K562 (cell line): ENCODE results near the gene PGS1. TPM values are rescaled to one million over a fixed set of nuclear protein-coding genes. Genes with fewer than 3 reads are reported as not detected.

Experiments used
- ATAC-seq: fragments of 200-7000 bp; cut with Tn5 transposase; 3 replicates; pipeline ENCODE4 v1.9.1; 2020; ENCODE audit warnings: moderate library complexity
- Bru-seq: library from RNA; stranded (reverse); fragments of 400-500 nt; gene quantifications from one replicate; lab custom pipeline; 2021; lab: Mats Ljungman, UMichigan
- BruChase-seq, 2 experiments: library from RNA; stranded (reverse); fragments of 400-500 nt; gene quantifications; one replicate each; lab custom pipeline; 2021; lab: Mats Ljungman, UMichigan
- BruUV-seq: library from RNA; stranded (reverse); fragments of 400-500 nt; replicated peaks from 2 replicates; lab custom pipeline; 2021; lab: Mats Ljungman, UMichigan
- CTCF ChIA-PET: fragments of 300-600 bp; formaldehyde crosslinking; extraction: SDS; loops from one replicate; lab custom pipeline; 2021; ENCODE audit warnings: low intra/inter-chr PET ratio; lab: Yijun Ruan, JAX
- POLR2A ChIA-PET: fragments of 300-600, 350-650 bp; sonication (Branson Sonifier 250); formaldehyde crosslinking; extraction: SDS; loops from one replicate; lab custom pipeline; 2021; ENCODE audit warnings: antibody characterized with exemption, inconsistent platforms; lab: Yijun Ruan, JAX
- DNase-seq, 4 experiments: peaks; one replicate each; pipeline versions ENCODE4 v3.0.0 to v3.0.0-alpha.2; 2011 to 2018; ENCODE audit warnings: low spot score in 3 of 4, mixed read lengths in 3 of 4; ENCODE audit errors: extremely low read depth in 1 of 4
- FAIRE-seq: peaks from 2 replicates; lab custom pipeline; 2011; peaks lifted over from hg19 to GRCh38; lab: Jason Lieb, UNC
- H2AFZ ChIP-seq: 2 replicates; pipeline ENCODE4 v1.6.0; 2011; ENCODE audit warnings: low read depth, low read length, control low read depth, inconsistent platforms
- H3K27ac ChIP-seq: fragments of 200-600 bp; 3 replicates; pipeline ENCODE4 v1.8.0; 2011; ENCODE audit warnings: low read depth, mild to moderate bottlenecking, control low read depth, inconsistent platforms, low read length, moderate library complexity, mixed read lengths; ENCODE audit errors: extremely low read depth
- H3K27me3 ChIP-seq, 2 experiments: fragments of 300-600 bp in 1 of 2; 2 replicates in 1 of 2; 3 replicates in 1 of 2; pipeline versions ENCODE4 v1.6.0 to v1.8.0; 2011; ENCODE audit warnings: inconsistent platforms in 2 of 2, low read length in 2 of 2, mild to moderate bottlenecking in 1 of 2, mixed read lengths in 1 of 2, moderate library complexity in 1 of 2; ENCODE audit not compliant: control insufficient read depth in 2 of 2, insufficient read depth in 2 of 2
- H3K36me3 ChIP-seq: fragments of 300-600 bp; 3 replicates; pipeline ENCODE4 v1.8.0; 2011; ENCODE audit warnings: mild to moderate bottlenecking, low read length, inconsistent platforms; ENCODE audit not compliant: control insufficient read depth, insufficient read depth
- H3K4me1 ChIP-seq, 2 experiments: fragments of 200-600 bp in 1 of 2; replicated peaks in 1 of 2; 2 replicates in 1 of 2; 3 replicates in 1 of 2; pipeline versions ENCODE4 v1.5.1 to v1.8.0; 2011; ENCODE audit warnings: inconsistent platforms in 2 of 2, low read length in 2 of 2, mild to moderate bottlenecking in 1 of 2, mixed read lengths in 1 of 2, moderate library complexity in 1 of 2; ENCODE audit not compliant: control insufficient read depth in 2 of 2, insufficient read depth in 2 of 2
- H3K4me2 ChIP-seq: 2 replicates; pipeline ENCODE4 v1.6.1; 2011; ENCODE audit warnings: low read length, control low read depth, inconsistent platforms, mixed read lengths; ENCODE audit not compliant: insufficient read depth
- H3K4me3 ChIP-seq: fragments of 200-600 bp; sonication (generic), shearing (Covaris generic); 2 replicates; pipeline ENCODE4 v1.5.1; 2016; ENCODE audit warnings: control low read depth, inconsistent platforms
- H3K79me2 ChIP-seq: fragments of 200-600 bp; 3 replicates; pipeline ENCODE4 v1.8.0; 2011; ENCODE audit warnings: low read length, inconsistent platforms; ENCODE audit not compliant: control insufficient read depth, insufficient read depth
- H3K9ac ChIP-seq, 2 experiments: 2 replicates each; pipeline versions ENCODE4 v1.6.0 to v1.6.1; 2011; ENCODE audit warnings: low read depth in 2 of 2, low read length in 2 of 2, control low read depth in 1 of 2, inconsistent platforms in 1 of 2, mild to moderate bottlenecking in 1 of 2, mixed read lengths in 1 of 2; ENCODE audit not compliant: insufficient read depth in 1 of 2
- H3K9me1 ChIP-seq: one replicate; pipeline ENCODE4 v1.6.0; 2011; ENCODE audit warnings: inconsistent platforms, mild to moderate bottlenecking, low read length, moderate library complexity; ENCODE audit not compliant: control insufficient read depth, insufficient read depth
- H3K9me3 ChIP-seq: replicated peaks from 2 replicates; pipeline ENCODE4 v1.5.1; 2011; ENCODE audit warnings: low read depth, low read length, inconsistent platforms; ENCODE audit not compliant: control insufficient read depth, insufficient read depth
- H4K20me1 ChIP-seq: replicated peaks from 2 replicates; pipeline ENCODE4 v1.6.1; 2011; ENCODE audit warnings: low read length, inconsistent platforms, mixed read lengths; ENCODE audit not compliant: control insufficient read depth, insufficient read depth
- C11orf30 ChIP-seq: fragments of 450-650 bp; IDR thresholded peaks from 2 replicates; pipeline ENCODE4 v1.6.1; 2016; ENCODE audit warnings: low read depth, mild to moderate bottlenecking
- E2F3 ChIP-seq: fragments of 250-450 bp; sonication (Bioruptor Pico); IDR thresholded peaks from 2 replicates; pipeline ENCODE4 v1.4.0; 2020; ENCODE audit warnings: mild to moderate bottlenecking
- HDGF ChIP-seq: fragments of 450-650 bp; IDR thresholded peaks from 2 replicates; pipeline ENCODE4 v1.6.1; 2016
- PHB2 ChIP-seq: fragments of 450-650 bp; IDR thresholded peaks from 2 replicates; pipeline ENCODE4 v1.6.1; 2017; ENCODE audit warnings: low read depth
- TBP ChIP-seq: optimal IDR thresholded peaks from 2 replicates; pipeline ENCODE3; 2011; ENCODE audit warnings: low read depth, low read length, improper control_type of control experiment
- XRCC5 ChIP-seq: fragments of 200-400 bp; formaldehyde crosslinking; IDR thresholded peaks from 2 replicates; pipeline ENCODE4 v1.6.1; 2017; ENCODE audit warnings: low read depth, mild to moderate bottlenecking, low read length
- ZNF232 ChIP-seq: sonication (generic); formaldehyde crosslinking; IDR thresholded peaks from 2 replicates; pipeline ENCODE4 v1.8.0; 2022; ENCODE audit warnings: mild to moderate bottlenecking, missing genetic modification reagents
- WGBS: fragments of 100-300 bp; shearing (Covaris generic); methylation state at CpG from one replicate; pipeline ENCODE4 v1.1.6; 2016; ENCODE audit warnings: low coverage, mixed read lengths; ENCODE audit not compliant: insufficient coverage; ENCODE audit errors: missing lambda C conversion rate; 5-methylcytosine and 5-hydroxymethylcytosine counted together
- in situ Hi-C: fragments of 300-500 bp; cut with MboI; formaldehyde crosslinking; loops from 4 replicates; pipeline ENCODE4 v1.15.0; 2018; ENCODE audit warnings: inconsistent platforms, mixed read lengths
- intact Hi-C: fragments of 100-400 bp; cut with micrococcal nuclease; formaldehyde crosslinking; loops from 2 replicates; pipeline ENCODE4 v1.14.2; 2022
- long read RNA-seq, 3 experiments: library from polyadenylated mRNA in 2 of 3; library from RNA in 1 of 3; unstranded in 2 of 3; stranded (forward) in 1 of 3; transcript quantifications; one replicate each; pipeline ENCODE4 v2.0.0, GENCODE V29; 2019 to 2022
- polyA minus RNA-seq, 3 experiments: library from RNA; depleted of rRNA, polyadenylated mRNA; stranded (reverse); fragments of >200 nt; gene quantifications; 2 replicates each; pipeline ENCODE4 v1.2.3, GENCODE V29; 2011
- polyA plus RNA-seq, 8 experiments: library from polyadenylated mRNA; depleted of rRNA in 4 of 8; stranded (reverse) in 5 of 8; unstranded in 3 of 8; fragments of >200 nt; fragmentation: Nextera tagmentation in 2 of 8; fragmentation: Illumina TruSeq in 1 of 8; extraction: Ambion mirVana in 2 of 8; extraction: Trizol in 1 of 8; gene quantifications; 2 replicates each; pipeline versions ENCODE4 v1.2.1 to v1.2.3, GENCODE V29; 2011 to 2014; ENCODE audit warnings: inconsistent platforms in 1 of 8, missing spikeins in 1 of 8
- total RNA-seq, 7 experiments: library from RNA; depleted of rRNA in 6 of 7; stranded (reverse); fragments of >200 nt in 6 of 7; fragmentation: Illumina TruSeq in 2 of 7; extraction: Trizol in 2 of 7; gene quantifications; 2 replicates each; pipeline versions ENCODE4 v1.2.1 to v1.2.3, GENCODE V29; 2011 to 2021; ENCODE audit warnings: low replicate concordance in 1 of 7
- TF ChIP-seq, protein P1 (sequence below): sonication (generic); formaldehyde crosslinking; IDR thresholded peaks from 2 replicates; pipeline ENCODE4 v1.8.1; 2023; ENCODE audit warnings: missing genetic modification reagents, mild to moderate bottlenecking, borderline replicate concordance

PGS1 gene, protein sequence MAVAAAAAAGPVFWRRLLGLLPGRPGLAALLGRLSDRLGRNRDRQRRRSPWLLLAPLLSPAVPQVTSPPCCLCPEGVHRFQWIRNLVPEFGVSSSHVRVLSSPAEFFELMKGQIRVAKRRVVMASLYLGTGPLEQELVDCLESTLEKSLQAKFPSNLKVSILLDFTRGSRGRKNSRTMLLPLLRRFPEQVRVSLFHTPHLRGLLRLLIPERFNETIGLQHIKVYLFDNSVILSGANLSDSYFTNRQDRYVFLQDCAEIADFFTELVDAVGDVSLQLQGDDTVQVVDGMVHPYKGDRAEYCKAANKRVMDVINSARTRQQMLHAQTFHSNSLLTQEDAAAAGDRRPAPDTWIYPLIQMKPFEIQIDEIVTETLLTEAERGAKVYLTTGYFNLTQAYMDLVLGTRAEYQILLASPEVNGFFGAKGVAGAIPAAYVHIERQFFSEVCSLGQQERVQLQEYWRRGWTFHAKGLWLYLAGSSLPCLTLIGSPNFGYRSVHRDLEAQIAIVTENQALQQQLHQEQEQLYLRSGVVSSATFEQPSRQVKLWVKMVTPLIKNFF
- 72.8 and 169 TPM in 2 replicates for total RNA-seq (2011; cell fraction: chromatin; rRNA removed; ENCODE audit: low replicate concordance)
- 88.1 and 96.7 TPM in 2 replicates for total RNA-seq (2011; cell fraction: nucleolus; rRNA removed)
- total RNA-seq (2011; cell fraction: nucleoplasm; rRNA removed): 70.5 and 71.8 TPM in 2 replicates
- total RNA-seq (2014; rRNA removed) (24.0 and 33.4 TPM in 2 replicates), total RNA-seq (2014; rRNA removed; fragmentation: Illumina TruSeq; extraction: Trizol) (10.7 and 14.0 TPM in 2 replicates), total RNA-seq (2015; rRNA removed; fragmentation: Illumina TruSeq; extraction: Trizol) (16.9 and 20.3 TPM in 2 replicates), total RNA-seq (2021) (33.5 and 38.4 TPM in 2 replicates), polyA plus RNA-seq (2011; rRNA removed) (39.4 and 43.6 TPM in 2 replicates), polyA plus RNA-seq (2014; fragmentation: Illumina TruSeq; extraction: Trizol) (22.3 and 27.0 TPM in 2 replicates), polyA plus RNA-seq (2014; fragmentation: Nextera tagmentation; extraction: Ambion mirVana) (1 to 10 TPM; 1.3 to 1.8 TPM), polyA plus RNA-seq (2014; rRNA removed) (29.7 and 36.0 TPM in 2 replicates), polyA minus RNA-seq (2011; rRNA and poly(A)+ RNA removed) (23.3 and 26.9 TPM in 2 replicates), Bru-seq, nascent RNA (percentile 75 among the genes with signal in this experiment), BruChase-seq, experiment 1, labeled RNA remaining after a 2-hour chase (percentile 74 among the genes with signal in this experiment), BruChase-seq, experiment 2, labeled RNA remaining after a 6-hour chase (percentile 74 among the genes with signal in this experiment)
- 36.4 and 45.7 TPM in 2 replicates for polyA plus RNA-seq (2011; cell fraction: cytosol; rRNA removed)
- polyA plus RNA-seq (2011; cell fraction: nucleus; rRNA removed): 113 and 149 TPM in 2 replicates
- 24.6 and 37.9 TPM in 2 replicates for polyA plus RNA-seq (2012)
- 30.8 and 30.9 TPM in 2 replicates for polyA minus RNA-seq (2011; cell fraction: cytosol; rRNA and poly(A)+ RNA removed)
- polyA minus RNA-seq (2011; cell fraction: nucleus; rRNA and poly(A)+ RNA removed): 40.8 and 57.1 TPM in 2 replicates
- long read RNA-seq, experiment 1, transcript PGS1-201 (10 exons, 2,201 nt): major isoform, 49 of 159 reads
- long read RNA-seq, experiment 1, partial matches to known transcripts: 12 of 159 reads
- long read RNA-seq, experiment 1, other reads (novel, unspliced or antisense): 98 of 159 reads
- long read RNA-seq, experiment 2, partial matches to known transcripts: 3 of 18 reads
- long read RNA-seq, experiment 2, other reads (novel, unspliced or antisense): 12 of 18 reads
- long read RNA-seq, experiment 3, transcript PGS1-201 (10 exons, 2,201 nt): major isoform, 12 of 24 reads
- long read RNA-seq, experiment 3, partial matches to known transcripts: 1 of 24 reads
- long read RNA-seq, experiment 3, other reads (novel, unspliced or antisense): 11 of 24 reads

DNA sequence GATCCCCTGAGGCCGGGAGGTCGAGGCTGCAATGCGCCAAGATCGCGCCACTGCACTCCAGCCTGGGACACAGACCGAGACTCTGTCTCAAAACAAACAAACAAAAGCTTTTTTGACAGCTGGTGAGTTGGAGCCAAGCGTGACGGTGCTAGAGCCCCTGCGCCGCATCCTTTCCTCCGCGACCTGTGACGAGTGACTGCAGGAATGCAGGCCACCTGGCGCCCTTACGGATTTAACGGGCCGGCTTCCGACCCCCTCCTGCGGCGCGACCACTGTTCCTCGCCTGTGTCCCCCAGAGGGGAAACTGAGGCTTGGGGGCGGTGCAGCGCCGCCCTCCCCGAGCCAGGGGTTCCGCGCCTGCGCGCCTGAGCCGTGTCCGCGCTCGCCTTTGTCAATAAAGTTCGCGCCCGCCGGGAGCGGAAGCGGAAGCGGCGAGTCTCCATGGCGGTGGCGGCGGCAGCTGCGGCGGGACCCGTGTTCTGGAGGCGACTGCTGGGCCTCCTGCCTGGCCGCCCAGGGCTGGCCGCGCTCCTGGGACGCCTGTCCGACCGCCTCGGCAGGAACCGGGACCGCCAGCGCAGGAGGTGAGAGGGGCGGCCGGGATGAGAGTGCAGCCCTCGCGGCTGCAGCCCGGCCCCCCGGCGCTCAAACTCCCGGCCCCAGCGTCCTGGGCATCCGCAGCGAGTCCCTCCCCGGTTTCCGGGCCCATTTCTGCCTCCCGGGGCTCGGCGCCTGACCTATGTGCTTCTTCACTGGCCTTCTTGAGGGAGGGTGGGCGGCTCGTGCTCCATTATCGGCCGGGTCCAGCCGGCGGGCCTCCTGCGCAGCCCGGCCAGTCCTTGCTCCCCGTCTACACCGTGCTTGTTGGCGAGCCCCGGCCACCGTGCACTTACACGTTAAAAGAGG lies at the start of gene PGS1:
Gene PGS1, plus strand, starts transcription at position 425 of the 906 bp plus-strand sequence. Its CDS starts 17 bp downstream, at position 442.
- CTCF ChIA-PET: no interaction called here
- Histone ChIP-seq H3K9me1 (peaks cover 7% of the 10 kb centered on the region), H3K9ac (peak within 1 kb of the TSS; percentile 81 to 97), H2AFZ (peak within 1 kb of the TSS; percentile 98), H3K27me3 (peaks cover 0 to 6% of the 10 kb centered on the region in 2 experiments; a peak in 2 of 5 replicates), H3K4me3 (peak within 1 kb of the TSS; percentile 92), H4K20me1 (peaks cover 16% of the 10 kb centered on the region), H3K4me1 (peaks cover 27 to 31% of the 10 kb centered on the region in 2 experiments), H3K9me3 (no peaks in the 10 kb centered on the region), H3K79me2 (peaks cover 49% of the 10 kb centered on the region), H3K4me2 (peak within 1 kb of the TSS; percentile 94), H3K36me3 (peaks cover 16% of the 10 kb centered on the region; the same call in 1 of the 3 replicates), H3K27ac (peak within 1 kb of the TSS; percentile 75)
- BruUV-seq: TSS peak; percentile 60
- in situ Hi-C loops: no loop called here
- peak; percentile 11 for FAIRE-seq
- intact Hi-C loops: no loop called here
- 2% methylated on average over 77 of the region's 89 CpGs for WGBS
- POLR2A ChIA-PET: interaction anchor here (0.6 to 1.2 kb wide), 4 partner anchors 10 to 1492 kb away, joined by 3 to 5 read pairs (median 3); no protein-coding TSS in a partner anchor
- ATAC-seq: peak; percentile 81
- peak; percentile 81 to 86 (median 84) for DNase-seq
- peak; percentile 96 for TF ChIP-seq C11orf30
- peak; percentile 45; the same call in 1 of the 2 replicates for TF ChIP-seq ZNF232 (CRISPR knock-in tag)
- TF ChIP-seq HDGF: no peak
- TF ChIP-seq, protein P1, sequence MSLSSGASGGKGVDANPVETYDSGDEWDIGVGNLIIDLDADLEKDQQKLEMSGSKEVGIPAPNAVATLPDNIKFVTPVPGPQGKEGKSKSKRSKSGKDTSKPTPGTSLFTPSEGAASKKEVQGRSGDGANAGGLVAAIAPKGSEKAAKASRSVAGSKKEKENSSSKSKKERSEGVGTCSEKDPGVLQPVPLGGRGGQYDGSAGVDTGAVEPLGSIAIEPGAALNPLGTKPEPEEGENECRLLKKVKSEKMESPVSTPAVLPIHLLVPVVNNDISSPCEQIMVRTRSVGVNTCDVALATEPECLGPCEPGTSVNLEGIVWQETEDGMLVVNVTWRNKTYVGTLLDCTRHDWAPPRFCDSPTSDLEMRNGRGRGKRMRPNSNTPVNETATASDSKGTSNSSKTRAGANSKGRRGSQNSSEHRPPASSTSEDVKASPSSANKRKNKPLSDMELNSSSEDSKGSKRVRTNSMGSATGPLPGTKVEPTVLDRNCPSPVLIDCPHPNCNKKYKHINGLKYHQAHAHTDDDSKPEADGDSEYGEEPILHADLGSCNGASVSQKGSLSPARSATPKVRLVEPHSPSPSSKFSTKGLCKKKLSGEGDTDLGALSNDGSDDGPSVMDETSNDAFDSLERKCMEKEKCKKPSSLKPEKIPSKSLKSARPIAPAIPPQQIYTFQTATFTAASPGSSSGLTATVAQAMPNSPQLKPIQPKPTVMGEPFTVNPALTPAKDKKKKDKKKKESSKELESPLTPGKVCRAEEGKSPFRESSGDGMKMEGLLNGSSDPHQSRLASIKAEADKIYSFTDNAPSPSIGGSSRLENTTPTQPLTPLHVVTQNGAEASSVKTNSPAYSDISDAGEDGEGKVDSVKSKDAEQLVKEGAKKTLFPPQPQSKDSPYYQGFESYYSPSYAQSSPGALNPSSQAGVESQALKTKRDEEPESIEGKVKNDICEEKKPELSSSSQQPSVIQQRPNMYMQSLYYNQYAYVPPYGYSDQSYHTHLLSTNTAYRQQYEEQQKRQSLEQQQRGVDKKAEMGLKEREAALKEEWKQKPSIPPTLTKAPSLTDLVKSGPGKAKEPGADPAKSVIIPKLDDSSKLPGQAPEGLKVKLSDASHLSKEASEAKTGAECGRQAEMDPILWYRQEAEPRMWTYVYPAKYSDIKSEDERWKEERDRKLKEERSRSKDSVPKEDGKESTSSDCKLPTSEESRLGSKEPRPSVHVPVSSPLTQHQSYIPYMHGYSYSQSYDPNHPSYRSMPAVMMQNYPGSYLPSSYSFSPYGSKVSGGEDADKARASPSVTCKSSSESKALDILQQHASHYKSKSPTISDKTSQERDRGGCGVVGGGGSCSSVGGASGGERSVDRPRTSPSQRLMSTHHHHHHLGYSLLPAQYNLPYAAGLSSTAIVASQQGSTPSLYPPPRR: 0 out of 2 replicates have a peak, but pooled peaks have one; percentile 12
- 0 out of 2 replicates have a peak, but pooled peaks have one; percentile 30 for TF ChIP-seq XRCC5
- peak; percentile 62 for TF ChIP-seq TBP
- TF ChIP-seq PHB2: no peak
- TF ChIP-seq E2F3 (CRISPR knock-in tag): 0 out of 2 replicates have a peak, but pooled peaks have one; percentile 24
